SK-N-MC (cell line): ENCODE data around the gene XAGE3.
"Not testable (repeated sequence)": the region's sequence is repeated elsewhere in the genome, so short reads cannot be mapped to it uniquely, and the experiment has no call there.

Experiments
- DNase-seq: peaks from one replicate; pipeline ENCODE4 v3.0.0-alpha.2; 2011; ENCODE audit warnings: low read depth, low spot score
- H3K27ac ChIP-seq: fragments of 200-600 bp; sonication (generic); 2 replicates; pipeline ENCODE4 v1.5.1; 2016; ENCODE audit warnings: mixed run types
- H3K36me3 ChIP-seq: fragments of 200-600 bp; sonication (generic); 2 replicates; pipeline ENCODE4 v1.6.1; 2017; ENCODE audit warnings: antibody characterized with exemption, low read length, mixed read lengths; ENCODE audit not compliant: insufficient read depth
- H3K4me3 ChIP-seq: fragments of 200-600 bp; sonication (generic); 2 replicates; pipeline ENCODE4 v1.5.1; 2016
- H3K9ac ChIP-seq: fragments of 200-600 bp; sonication (generic); 2 replicates; pipeline ENCODE4 v1.8.0; 2017; ENCODE audit warnings: mixed run types, mixed read lengths; ENCODE audit not compliant: insufficient read length
- H3K9me3 ChIP-seq: fragments of 200-600 bp; sonication (generic); 2 replicates; pipeline ENCODE4 v1.6.1; 2017; ENCODE audit warnings: low read depth, mild to moderate bottlenecking, antibody characterized with exemption, low read length, moderate library complexity, mixed read lengths
- EZH2 ChIP-seq: fragments of 200-600 bp; sonication (generic); IDR thresholded peaks from one replicate; pipeline ENCODE4 v1.6.1; 2017; ENCODE audit warnings: antibody characterized with exemption
- FOXP2 ChIP-seq: optimal IDR thresholded peaks from 2 replicates; pipeline ENCODE3; 2011; ENCODE audit warnings: mild to moderate bottlenecking, moderate library complexity; ENCODE audit not compliant: insufficient read depth; ENCODE audit errors: extremely low read length, control extremely low read depth
- POLR2AphosphoS5 ChIP-seq: IDR thresholded peaks from 2 replicates; pipeline ENCODE4 v1.6.1; 2012; ENCODE audit warnings: mild to moderate bottlenecking, low read depth, low read length, borderline replicate concordance

The XAGE3 gene, protein sequence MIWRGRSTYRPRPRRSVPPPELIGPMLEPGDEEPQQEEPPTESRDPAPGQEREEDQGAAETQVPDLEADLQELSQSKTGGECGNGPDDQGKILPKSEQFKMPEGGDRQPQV

DNA sequence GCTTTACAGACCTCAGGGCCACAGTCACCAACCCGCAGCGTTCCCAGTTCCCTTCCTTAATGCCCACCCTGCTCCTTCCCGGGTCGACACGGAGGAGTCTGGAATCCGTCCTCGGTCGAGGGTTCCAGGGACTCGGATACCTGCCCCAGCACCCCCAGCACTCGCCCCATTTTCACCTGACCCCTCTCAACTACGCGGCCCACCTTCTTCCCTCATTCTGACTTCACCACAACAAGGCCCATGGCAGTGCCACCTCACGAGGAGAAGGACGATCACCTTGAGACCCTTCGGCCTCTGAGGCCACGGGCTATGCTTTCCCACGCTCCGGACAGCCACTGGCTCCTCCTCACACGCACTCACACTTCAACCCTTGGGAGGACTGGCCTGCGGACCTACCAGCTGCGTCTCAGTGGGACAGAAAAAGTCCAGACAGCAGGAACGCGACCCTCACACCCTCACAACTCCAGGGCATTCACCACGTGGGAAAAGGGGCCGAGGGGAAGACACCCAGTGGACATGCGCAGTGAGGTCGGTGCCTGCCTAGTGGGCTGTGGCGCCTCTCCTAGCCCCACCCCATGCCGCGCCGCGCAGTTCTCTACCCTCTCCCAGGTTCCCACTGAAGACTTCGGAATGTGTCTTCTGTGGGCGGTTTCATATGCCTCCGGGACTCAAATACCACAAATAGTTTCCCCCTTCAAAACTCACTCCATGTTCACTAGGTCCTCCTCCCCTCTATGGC lies at the start of gene XAGE3:
Gene XAGE3, minus strand, starts transcription at position 474 of the 739 bp plus-strand sequence. CDS start 950 bp downstream, outside the sequence.
- no peak for DNase-seq
- Histone ChIP-seq H3K27ac (no peak within 1 kb of the TSS), H3K9me3 (no peaks in the 10 kb centered on the region), H3K9ac (no peak within 1 kb of the TSS), H3K36me3 (no peaks in the 10 kb centered on the region), H3K4me3 (no peak within 1 kb of the TSS)
- TF ChIP-seq FOXP2 (no peak), POLR2AphosphoS5 (no peak), EZH2 (no peak)

DNA sequence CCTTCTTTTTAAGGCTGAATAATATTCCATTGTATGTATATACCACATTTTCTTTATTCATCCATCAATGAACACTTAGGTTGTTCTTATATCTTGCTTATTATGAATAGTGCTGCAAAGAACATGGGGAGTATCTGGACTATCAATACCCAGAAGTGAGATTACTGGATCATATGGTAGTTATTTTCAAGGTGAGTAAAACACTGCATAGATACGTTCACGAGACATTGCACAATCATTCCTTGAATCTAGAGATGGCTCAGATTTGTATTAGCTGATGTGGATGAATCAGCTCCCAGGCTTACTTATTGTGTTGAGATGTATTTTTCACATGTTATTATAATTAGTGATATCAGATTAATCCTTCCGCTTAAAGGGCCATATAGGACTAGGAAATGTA lies 46.8 kb upstream of the XAGE3 start:
- not testable (repeated sequence) for H3K27ac ChIP-seq, H3K36me3 ChIP-seq, H3K4me3 ChIP-seq, DNase-seq, H3K9me3 ChIP-seq, H3K9ac ChIP-seq

GRCh38 chrX:52913681-52914080 lies 45.8 kb upstream of the XAGE3 start:
- H3K36me3 ChIP-seq, H3K9me3 ChIP-seq, H3K4me3 ChIP-seq, H3K27ac ChIP-seq, DNase-seq, H3K9ac ChIP-seq: not testable (repeated sequence)

- H3K27ac ChIP-seq, H3K9ac ChIP-seq, H3K36me3 ChIP-seq, H3K4me3 ChIP-seq, DNase-seq, H3K9me3 ChIP-seq: not testable (repeated sequence)
Observed at GRCh38 chrX:52909313-52909969, 41.6 kb upstream of the XAGE3 start.

DNA sequence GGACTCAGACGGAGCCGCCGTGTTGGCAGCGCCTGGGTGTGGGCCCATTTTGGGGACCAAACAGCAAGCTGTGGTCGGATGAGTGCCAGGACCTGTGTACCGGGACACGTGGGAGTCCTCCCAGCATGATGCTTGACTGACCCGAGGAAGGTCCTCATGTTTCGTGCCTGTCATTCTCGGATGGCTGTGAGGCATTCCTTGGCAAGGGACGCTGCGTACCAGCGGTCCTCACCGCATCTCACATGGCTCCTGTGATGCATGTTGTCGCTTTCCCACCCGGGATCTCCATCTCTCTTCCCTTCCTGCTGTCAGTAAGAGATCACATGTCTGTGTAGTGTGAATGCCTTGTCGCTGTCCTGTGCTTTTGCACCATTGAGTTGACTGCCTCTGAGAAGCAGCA lies 40.0 kb upstream of the XAGE3 start:
- not testable (repeated sequence) for H3K4me3 ChIP-seq, H3K27ac ChIP-seq, H3K36me3 ChIP-seq, H3K9ac ChIP-seq, DNase-seq, H3K9me3 ChIP-seq

DNA sequence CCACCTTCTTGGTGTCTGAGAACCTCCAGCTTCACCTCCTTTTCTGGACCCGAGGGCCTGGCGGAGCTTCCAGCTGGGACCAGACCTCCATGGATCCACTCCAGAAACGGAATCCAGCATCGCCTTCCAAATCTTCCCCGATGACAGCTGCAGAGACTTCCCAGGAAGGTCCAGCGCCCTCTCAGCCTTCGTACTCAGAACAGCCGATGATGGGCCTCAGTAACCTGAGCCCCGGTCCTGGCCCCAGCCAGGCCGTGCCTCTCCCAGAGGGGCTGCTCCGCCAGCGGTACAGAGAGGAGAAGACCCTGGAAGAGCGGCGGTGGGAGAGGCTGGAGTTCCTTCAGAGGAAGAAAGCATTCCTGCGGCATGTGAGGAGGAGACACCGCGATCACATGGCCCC lies 39.3 kb upstream of the XAGE3 start:
- not testable (repeated sequence) for DNase-seq, H3K9me3 ChIP-seq, H3K9ac ChIP-seq, H3K27ac ChIP-seq, H3K4me3 ChIP-seq, H3K36me3 ChIP-seq

GRCh38 chrX:52906072-52906471 lies 38.2 kb upstream of the XAGE3 start:
- not testable (repeated sequence) for H3K4me3 ChIP-seq, DNase-seq, H3K9ac ChIP-seq, H3K27ac ChIP-seq, H3K9me3 ChIP-seq, H3K36me3 ChIP-seq

GRCh38 chrX:52905531-52905930 lies 37.6 kb upstream of the XAGE3 start:
- H3K27ac ChIP-seq, H3K9ac ChIP-seq, H3K9me3 ChIP-seq, DNase-seq, H3K4me3 ChIP-seq, H3K36me3 ChIP-seq: not testable (repeated sequence)

DNA sequence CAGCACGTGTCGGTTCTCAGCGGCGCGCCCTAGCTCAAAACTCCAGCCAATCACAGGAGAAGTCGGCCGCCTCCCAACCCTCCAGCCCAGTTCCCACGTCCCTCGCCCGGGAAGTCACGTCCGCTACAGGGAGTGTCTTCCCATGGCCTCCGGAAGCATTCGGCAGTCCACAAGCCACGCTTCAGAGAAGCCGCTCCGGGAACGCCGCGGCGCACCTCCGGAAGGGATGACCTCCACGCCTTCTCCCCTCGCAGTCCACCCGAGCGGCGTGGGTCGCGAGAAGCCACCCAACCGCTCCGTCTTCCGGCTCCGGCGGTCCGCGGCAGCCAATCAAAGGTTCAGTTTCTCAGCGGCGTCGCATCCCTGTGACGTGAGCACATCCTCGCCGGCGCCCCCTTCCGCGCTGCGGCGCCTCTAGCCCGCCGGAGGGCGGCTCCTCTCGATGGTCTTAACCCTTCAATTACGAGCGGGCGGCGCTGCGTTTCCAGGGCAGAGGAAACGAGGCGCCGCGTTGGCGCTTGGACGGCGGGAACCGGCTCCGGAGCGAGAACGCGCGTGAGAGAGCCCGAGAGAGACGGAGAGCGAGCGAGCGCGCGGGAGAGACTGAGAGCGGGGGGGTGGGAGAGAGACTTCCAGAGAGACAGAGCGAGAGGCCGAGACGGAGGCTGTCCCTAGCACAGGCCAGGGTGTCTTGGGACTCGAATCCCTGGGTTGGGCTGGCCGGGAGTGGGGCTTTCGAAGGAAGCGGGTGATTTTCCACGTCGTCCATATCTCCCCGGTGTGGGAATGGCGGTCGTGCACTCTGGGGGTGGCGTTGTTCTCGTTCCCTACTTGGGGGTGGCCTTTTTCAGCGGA lies 29.2 kb upstream of the XAGE3 start, which contains the start of gene FAM156B:
Gene FAM156B, plus strand, starts transcription at position 476 of the 855 bp plus-strand sequence. CDS start 9,896 bp downstream, outside the sequence.
- not testable (repeated sequence) for H3K9ac ChIP-seq, DNase-seq, H3K36me3 ChIP-seq, H3K9me3 ChIP-seq, H3K4me3 ChIP-seq, H3K27ac ChIP-seq

- not testable (repeated sequence) for H3K4me3 ChIP-seq, H3K9ac ChIP-seq, H3K27ac ChIP-seq, H3K36me3 ChIP-seq, H3K9me3 ChIP-seq, DNase-seq
Observed at GRCh38 chrX:52896438-52896837, 28.6 kb upstream of the XAGE3 start.

GRCh38 chrX:52888090-52888489 lies 20.2 kb upstream of the XAGE3 start:
- not testable (repeated sequence) for H3K27ac ChIP-seq, H3K9me3 ChIP-seq, H3K4me3 ChIP-seq, H3K36me3 ChIP-seq, DNase-seq, H3K9ac ChIP-seq

GRCh38 chrX:52887459-52887858 lies 19.6 kb upstream of the XAGE3 start:
- H3K9me3 ChIP-seq, DNase-seq, H3K27ac ChIP-seq, H3K36me3 ChIP-seq, H3K4me3 ChIP-seq, H3K9ac ChIP-seq: not testable (repeated sequence)

DNA sequence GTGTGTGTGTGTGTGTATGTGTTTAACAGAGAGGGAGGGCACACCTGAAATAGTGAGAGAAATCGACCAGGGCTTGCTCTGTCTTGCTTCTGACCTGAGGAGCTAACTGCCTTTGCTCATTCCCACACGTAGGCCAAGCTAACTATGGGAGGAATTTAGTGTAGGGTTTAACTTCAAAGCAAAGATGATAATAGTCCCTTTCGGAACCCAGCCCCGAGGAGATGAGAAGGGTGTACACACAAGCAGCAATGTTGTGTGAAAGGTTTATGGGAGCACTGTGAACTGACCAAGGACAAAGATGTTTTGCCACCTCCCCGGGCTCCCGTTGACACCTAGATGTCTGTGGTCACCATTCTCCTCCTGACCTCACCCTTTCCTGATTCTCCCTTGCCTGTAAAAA lies 8.5 kb upstream of the XAGE3 start:
- not testable (repeated sequence) for H3K36me3 ChIP-seq, H3K4me3 ChIP-seq

More for the DNA sequence above, 8.5 kb upstream of the XAGE3 start:
- H3K9ac ChIP-seq, H3K9me3 ChIP-seq, H3K27ac ChIP-seq, DNase-seq: not testable (repeated sequence)
